ENCODE results near the gene DUSP9. TPM values are rescaled to one million over a fixed set of nuclear protein-coding genes. Genes with fewer than 3 reads are reported as not detected.
"Not testable (repeated sequence)": the region's sequence is repeated elsewhere in the genome, so short reads cannot be mapped to it uniquely, and the experiment has no call there.

Gene DUSP9
- total RNA-seq, 1 donor from 2014 or later = 0.76 TPM

- DNase-seq (ENCODE audit: extremely low read depth, low read depth, low spot score) = no peak
Observed at GRCh38 chrX:153689654-153690465, 42.9 kb downstream of the DUSP9 start.

DNA sequence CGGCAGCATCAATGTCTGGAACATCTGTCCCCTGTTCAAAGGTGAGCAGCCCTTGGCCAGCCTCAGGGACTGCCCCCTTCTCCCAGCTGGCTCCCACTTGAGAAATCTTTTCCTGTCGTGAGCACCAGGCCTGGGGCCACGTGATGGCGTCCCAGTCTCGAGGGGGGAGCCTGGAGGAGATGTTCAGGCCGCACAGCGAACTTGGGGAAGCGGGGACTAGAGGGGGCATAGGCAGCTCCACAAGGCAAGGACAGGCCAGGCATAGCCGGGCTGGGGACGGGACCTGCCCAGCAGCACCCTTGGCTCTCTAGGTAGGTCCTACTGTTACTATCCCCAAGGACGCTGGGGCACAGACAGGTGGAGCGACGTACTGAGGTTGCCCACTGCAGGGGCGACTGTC lies 43.5 kb downstream of the DUSP9 start:
- no peak for DNase-seq (ENCODE audit: extremely low read depth, low read depth, low spot score)

DNA sequence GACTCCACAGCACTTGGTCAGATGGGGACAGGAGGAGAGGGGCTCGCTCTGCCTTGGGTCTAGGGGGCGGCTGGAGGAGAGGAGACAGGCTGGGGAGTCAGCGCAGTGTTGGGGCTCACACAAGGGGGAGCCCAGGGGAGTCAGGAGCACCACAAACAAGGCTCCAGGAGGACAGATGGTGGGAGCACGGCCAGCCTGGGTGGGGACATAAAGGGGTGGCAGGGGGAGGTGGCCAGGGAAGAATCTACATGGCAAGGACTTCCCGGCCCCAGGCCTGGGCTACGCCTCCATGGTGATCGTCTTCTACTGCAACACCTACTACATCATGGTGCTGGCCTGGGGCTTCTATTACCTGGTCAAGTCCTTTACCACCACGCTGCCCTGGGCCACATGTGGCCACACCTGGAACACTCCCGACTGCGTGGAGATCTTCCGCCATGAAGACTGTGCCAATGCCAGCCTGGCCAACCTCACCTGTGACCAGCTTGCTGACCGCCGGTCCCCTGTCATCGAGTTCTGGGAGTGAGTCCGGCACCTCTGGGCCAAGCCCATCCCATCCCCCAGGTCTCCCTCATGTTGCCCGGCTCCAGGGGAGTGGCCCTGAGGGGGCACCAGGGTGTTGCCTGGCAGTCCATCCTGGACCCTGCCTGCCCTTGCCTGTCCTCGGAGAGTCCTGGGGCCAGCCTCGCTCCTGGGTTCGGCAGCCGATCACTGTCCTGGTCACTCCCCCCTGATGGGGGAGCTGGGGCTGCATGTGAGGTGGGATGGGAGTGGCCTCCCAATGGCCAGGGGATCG lies 44.2 kb downstream of the DUSP9 start:
- DNase-seq (ENCODE audit: extremely low read depth, low read depth, low spot score) = not testable (repeated sequence)

DNA sequence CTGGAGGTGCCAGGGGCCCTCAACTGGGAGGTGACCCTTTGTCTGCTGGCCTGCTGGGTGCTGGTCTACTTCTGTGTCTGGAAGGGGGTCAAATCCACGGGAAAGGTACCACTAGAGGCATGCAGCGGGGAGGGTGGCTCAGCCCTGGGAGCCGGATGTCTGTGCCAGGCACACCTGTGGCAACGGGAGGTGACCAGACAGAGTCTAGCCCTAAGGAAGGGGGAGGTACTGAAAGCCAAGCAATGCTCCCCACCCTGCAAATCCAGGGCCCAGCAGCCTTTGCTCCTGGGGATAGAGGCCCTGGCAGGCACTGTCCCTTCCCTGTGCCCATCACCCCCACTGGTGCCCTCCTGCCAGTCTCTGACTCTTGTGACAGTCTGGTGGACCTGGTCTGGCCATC lies 45.0 kb downstream of the DUSP9 start:
- DNase-seq (ENCODE audit: extremely low read depth, low read depth, low spot score) = no peak

GRCh38 chrX:153692611-153693156 lies 45.7 kb downstream of the DUSP9 start:
- no peak for DNase-seq (ENCODE audit: extremely low read depth, low read depth, low spot score)

DNA sequence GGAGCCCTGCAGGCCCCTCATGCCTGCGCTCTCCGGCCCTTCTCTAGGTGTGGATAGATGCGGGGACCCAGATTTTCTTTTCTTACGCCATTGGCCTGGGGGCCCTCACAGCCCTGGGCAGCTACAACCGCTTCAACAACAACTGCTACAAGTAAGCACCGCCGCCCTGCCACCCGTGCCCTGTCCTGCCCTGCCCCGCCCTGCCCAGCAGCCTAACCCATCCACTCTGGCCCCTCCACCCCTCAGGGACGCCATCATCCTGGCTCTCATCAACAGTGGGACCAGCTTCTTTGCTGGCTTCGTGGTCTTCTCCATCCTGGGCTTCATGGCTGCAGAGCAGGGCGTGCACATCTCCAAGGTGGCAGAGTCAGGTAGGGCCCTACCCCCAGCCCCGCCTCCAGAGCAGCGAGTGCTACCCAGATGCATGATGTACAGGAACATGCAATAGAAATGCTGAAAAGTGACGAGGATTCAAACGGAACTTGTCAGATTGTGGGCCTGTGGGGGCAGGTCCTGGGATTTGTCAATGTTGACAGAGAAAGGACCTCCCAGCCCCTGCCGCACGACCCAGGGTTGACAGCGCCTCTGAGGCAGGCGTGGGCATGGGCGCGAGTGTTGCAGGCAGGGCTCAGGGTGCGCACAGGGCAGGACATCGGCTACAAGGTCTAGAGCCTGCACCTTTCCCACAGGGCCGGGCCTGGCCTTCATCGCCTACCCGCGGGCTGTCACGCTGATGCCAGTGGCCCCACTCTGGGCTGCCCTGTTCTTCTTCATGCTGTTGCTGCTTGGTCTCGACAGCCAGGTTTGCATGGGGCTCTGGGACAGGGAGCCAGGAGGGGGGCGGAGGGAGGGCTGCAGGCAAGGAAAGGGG lies 46.4 kb downstream of the DUSP9 start:
- no peak for DNase-seq (ENCODE audit: extremely low read depth, low read depth, low spot score)

- DNase-seq (ENCODE audit: extremely low read depth, low read depth, low spot score) = not testable (repeated sequence)
Observed at GRCh38 chrX:153694256-153694655, 47.3 kb downstream of the DUSP9 start.

DNA sequence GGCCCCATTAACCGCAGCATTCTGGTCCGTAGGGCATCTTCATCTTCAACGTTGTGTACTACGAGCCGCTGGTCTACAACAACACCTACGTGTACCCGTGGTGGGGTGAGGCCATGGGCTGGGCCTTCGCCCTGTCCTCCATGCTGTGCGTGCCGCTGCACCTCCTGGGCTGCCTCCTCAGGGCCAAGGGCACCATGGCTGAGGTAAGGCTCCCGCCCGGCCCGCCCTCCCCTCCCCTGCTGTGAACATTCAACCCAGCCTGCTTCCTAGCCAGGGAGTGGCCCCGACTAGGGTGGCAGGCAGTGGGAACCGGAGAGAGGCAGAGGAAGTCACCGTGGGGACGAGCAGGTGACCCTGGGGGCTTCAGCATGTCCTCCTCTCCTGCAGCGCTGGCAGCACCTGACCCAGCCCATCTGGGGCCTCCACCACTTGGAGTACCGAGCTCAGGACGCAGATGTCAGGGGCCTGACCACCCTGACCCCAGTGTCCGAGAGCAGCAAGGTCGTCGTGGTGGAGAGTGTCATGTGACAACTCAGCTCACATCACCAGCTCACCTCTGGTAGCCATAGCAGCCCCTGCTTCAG lies 47.8 kb downstream of the DUSP9 start:
- no peak for DNase-seq (ENCODE audit: extremely low read depth, low read depth, low spot score)

- no peak for DNase-seq (ENCODE audit: extremely low read depth, low read depth, low spot score)
Observed at GRCh38 chrX:153696100-153696499, 49.1 kb downstream of the DUSP9 start.

DNA sequence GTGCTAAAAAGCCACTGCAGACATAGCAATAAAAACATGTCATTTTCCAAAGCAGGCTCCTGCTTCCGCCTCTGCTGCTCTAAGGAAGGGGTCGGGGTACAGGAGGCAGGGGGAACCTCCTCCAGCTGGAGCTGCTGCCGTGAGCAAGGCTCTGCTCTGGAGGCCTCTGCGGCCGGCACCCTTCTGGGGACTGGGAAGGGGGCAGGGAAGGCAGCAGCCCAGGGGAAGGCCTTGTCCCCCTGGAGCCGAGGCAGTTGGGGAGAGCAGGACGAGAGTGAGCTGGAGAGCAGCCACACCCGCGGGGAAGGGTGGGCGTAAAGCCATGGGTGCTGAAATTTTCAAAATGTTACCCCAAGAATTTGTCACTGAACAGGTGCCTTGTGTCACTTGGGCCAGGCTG lies 49.5 kb downstream of the DUSP9 start:
- DNase-seq (ENCODE audit: extremely low read depth, low read depth, low spot score) = not testable (repeated sequence)

- not testable (repeated sequence) for DNase-seq (ENCODE audit: extremely low read depth, low read depth, low spot score)
Observed at GRCh38 chrX:153696986-153697722, 50.2 kb downstream of the DUSP9 start.

- DNase-seq (ENCODE audit: extremely low read depth, low read depth, low spot score) = no peak
Observed at GRCh38 chrX:153697924-153698865, 51.2 kb downstream of the DUSP9 start.

DNA sequence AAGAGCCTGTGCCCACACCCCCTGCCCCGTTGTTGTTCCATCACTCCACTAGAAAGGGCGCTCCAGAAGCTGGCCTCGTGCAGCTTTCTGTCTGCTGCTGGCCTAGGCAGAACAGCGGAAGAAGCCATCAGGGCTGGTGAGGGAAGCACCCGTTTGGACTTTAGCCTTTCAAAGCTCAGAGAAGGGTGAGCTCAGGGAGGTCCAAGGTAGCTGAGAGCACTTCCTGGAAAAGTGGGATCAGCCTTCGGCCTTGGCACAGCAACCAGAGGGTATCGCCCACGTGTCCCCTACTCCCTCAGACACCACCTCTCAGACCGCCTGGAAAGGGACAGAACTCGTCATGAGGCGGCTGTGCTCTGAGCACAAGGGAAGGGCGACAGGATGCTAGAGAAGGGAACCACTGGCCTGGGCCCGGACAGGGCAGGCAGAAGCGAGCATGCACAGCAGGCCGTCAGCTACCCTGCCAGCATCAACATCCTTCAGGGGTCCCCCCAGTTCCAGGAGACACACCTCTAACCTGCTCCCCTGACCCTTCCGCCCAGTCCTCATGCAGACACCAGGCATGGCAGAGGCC lies 52.3 kb downstream of the DUSP9 start:
- not testable (repeated sequence) for DNase-seq (ENCODE audit: extremely low read depth, low read depth, low spot score)

GRCh38 chrX:153699784-153700371 lies 52.9 kb downstream of the DUSP9 start:
- not testable (repeated sequence) for DNase-seq (ENCODE audit: extremely low read depth, low read depth, low spot score)

DNA sequence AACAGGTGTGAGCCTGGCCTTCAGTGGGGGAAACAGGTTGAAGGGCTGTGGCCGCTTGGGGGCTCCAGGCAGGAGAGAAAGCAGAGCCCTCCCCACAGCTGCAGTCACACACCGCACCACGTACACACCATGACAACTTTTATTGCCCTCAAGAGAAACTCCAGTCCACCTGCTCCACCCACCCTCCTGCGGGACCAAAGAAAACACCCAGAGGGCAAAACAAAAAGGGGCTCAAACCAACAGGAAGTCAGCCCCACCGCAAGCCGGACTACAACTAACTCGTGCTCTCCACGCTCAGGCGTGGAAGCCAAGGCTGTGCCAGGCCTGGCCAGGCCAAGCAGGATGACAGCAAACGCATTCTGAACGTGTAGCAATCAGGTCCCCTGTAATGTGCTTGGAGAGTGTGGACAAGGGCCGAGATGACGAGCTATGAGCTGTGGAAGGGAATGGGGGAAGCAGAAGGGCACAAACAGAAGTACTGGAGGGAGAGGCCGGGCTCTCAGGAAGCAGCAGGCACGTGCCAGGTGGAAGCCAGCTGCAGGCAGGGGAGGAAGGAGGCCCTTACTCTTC lies 53.5 kb downstream of the DUSP9 start:
- no peak for DNase-seq (ENCODE audit: extremely low read depth, low read depth, low spot score)

Measured in glomerular endothelial cell (primary cell).